HG03571 (cell line): ENCODE data around the gene EML4.
"Not testable (repeated sequence)": the region's sequence is repeated elsewhere in the genome, so short reads cannot be mapped to it uniquely, and the experiment has no call there.

Source experiments
- ATAC-seq: cut with Tn5 transposase; IDR thresholded peaks from one replicate; pipeline ENCODE4 v1.9.1; 2021; ENCODE audit not compliant: unreplicated experiment

Gene EML4

GRCh38 chr2:42170619-42171395 lies 1.7 kb downstream of the EML4 start:
- ATAC-seq, result no peak

- no peak for ATAC-seq
Measured at GRCh38 chr2:42171396-42171980, 2.3 kb downstream of the EML4 start.

DNA sequence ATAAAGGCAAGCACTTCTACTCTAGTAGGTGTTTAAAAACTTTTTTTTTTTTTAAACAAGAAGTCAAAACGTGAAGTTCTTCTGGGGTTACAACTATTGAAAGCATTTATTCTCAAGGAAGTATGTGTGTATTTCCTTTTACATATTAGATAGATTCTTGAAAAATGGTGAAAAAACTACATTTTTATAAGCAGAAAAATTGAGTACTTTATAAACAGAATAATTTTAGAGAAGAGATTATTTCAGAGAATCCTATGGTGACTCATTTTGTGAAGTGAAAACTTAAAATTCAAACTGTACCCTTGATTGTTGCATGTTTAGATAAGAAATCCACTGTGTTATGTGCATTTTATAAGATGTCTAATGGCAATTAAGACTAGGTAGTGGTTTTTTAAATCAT lies 2.9 kb downstream of the EML4 start:
- no peak for ATAC-seq

DNA sequence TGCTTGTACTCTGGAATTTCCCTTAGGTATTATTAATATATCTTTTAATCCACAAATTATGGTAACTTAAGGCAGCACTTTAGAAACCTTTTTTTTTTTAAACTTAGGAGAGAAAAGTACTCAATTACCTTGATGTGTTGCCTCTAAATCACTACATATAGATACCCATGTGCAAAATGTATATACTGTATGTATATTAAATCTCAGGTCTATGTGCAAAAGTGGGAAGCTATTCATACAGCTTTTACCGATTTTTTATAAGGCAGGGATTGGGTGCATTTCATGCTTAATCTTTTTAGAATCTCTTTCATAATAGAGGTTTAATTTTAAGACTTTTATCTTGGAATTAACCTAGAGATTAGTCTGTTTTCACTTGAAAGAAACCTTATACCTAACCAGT lies 3.4 kb downstream of the EML4 start:
- ATAC-seq, result no peak

GRCh38 chr2:42173467-42173866 lies 4.3 kb downstream of the EML4 start:
- not testable (repeated sequence) for ATAC-seq

DNA sequence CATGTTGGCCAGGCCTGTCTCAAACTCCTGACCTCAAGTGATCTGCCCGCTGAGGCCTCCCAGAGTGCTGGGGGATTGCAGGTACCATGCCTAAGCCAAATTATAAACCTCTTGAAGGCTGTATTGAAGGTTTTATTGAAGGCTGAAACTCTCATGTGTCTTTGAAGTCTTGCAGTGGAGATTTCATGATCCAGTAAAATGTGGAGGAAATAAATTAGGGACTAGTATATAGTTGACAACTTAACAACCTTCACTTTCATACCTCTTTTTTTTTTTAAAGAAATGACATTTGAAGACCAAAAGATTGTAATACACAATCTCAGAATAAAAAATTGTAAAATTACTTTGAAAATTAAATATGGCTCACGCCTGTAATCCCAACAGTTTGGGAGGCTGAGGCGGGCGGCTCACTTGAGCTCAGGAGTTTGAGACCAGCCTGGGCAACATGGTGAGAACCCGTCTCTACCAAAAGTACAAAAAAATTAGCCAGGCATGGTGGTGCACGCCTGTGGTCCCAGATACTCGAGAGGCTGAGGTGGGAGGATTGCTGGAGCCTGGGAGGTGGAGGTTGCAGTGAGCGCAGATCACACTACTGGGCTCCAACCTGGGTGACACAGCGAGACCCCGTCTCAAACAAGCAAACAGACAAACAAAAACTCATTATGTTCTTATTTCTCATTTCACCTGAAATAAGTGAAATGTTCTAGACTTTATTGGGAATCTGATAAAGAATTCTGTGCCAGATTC lies 8.0 kb downstream of the EML4 start:
- ATAC-seq, result no peak

- ATAC-seq, result no peak
Measured at GRCh38 chr2:42178335-42178734, 9.2 kb downstream of the EML4 start.

DNA sequence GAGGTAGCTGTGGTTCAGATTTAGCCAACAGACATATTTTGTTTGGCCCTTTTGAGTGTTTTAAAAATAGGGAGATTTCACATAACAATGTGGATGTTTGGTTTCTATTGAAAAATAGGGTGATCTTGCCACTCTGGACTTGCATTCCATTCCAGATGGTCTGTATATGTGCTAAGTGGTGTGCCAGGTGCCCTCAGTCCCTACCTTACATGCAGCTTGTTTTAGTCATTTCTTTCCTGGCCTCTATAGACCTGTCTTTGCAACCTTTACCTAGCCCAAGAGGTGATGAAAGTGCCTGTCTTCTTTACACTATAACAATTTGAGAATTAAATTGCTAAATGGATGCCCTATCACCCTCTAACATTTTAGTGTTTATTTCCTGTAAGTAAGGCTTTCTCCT lies 11.1 kb downstream of the EML4 start:
- no peak for ATAC-seq

GRCh38 chr2:42182654-42183308 lies 13.6 kb downstream of the EML4 start:
- ATAC-seq, result no peak

GRCh38 chr2:42183775-42184174 lies 14.6 kb downstream of the EML4 start:
- no peak for ATAC-seq

DNA sequence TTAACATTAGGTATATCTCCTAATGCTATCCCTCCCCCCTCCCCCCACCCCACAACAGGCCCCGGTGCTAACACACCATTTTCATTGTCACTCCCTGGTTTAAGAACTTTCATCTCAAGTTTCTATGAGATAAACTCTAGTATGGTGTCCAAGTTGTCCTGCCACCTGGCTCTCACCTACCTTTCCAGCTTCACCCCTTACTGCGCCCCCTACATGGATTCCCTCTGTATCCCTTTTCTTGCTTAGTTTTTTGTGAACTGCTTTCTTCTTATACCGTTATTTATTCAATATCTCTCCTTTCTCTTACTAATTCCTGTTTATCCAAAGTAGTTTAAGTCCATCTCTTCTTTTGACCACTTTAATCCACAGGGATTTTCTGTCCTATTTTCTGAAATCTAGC lies 15.2 kb downstream of the EML4 start:
- no peak for ATAC-seq

GRCh38 chr2:42185220-42185921 lies 16.2 kb downstream of the EML4 start:
- no peak for ATAC-seq

DNA sequence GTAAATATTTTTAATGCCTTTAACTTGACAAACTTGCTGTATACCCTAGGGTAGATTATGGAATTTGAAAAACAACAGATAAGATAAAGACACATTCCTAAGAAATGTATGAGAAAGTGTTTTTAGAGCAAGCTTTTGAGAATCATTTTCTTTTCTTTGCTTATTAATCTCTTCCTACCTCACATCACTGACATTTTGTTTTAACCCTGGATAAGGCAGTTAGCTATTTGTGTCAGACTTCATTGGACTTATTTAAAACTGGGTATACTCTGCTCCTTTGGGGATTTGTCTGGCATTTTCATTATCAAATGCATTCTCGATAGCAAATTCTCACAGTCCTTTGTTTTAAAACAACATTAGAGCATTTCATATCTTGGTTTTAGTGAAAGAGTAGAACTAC lies 17.2 kb downstream of the EML4 start:
- ATAC-seq, result no peak

DNA sequence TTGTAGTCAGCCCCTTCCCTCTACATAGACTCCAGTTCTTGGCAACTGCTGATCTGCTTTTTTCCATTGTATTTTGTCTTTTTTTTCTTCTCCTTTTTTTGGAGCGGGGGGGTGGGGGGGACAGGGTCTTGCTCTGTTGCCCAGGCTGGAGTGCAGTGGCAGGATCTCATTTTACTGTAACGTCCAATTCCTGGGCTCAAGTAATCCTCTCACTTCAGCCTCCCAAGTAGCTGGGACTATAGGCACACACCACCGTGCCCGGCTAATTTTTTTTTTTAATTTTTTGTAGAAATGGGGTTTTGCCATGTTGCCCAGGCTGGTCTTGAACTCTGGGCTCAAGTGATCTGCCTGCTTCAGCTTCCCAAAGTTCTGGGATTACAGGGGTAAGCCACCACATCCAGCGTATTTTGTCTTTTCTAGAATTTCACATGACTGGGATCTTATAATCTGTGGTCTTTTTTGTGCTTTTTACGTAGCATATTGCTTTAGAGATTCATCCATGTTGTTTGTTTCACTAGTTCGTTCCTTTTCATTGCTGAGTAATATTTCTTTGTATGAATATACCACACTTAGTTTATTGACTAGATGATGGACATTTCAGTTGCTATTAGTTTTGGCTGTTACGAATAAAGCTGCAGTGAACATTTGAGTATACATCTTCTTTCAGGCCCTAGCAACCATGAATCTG lies 17.9 kb downstream of the EML4 start:
- ATAC-seq, result no peak

DNA sequence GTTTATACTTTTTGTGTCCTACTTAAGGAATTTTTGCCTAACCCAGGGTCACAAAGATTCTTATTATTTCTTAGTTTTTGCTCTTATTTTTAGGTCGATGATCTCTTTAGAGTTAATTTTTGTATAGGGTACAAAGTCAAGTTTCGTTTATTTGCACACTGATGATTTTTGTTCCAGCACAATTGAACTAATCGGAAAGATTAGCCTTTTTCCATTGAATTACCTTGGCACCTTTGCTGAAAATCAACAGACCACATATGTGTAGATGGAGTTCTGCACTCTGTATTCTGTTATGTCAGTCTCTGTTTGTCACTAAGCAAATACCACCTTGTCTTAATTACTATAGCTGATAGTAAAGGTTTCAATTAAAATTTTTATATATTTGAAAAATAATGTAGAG lies 18.7 kb downstream of the EML4 start:
- ATAC-seq, result no peak

GRCh38 chr2:42189235-42189566 lies 20.0 kb downstream of the EML4 start:
- ATAC-seq, result no peak

GRCh38 chr2:42190191-42190590 lies 21.0 kb downstream of the EML4 start:
- ATAC-seq, result no peak

- no peak for ATAC-seq
Measured at GRCh38 chr2:42191285-42192009, 22.3 kb downstream of the EML4 start.

- no peak for ATAC-seq
Measured at GRCh38 chr2:42192010-42192373, 22.8 kb downstream of the EML4 start.
